Keratinocyte (primary cell): ENCODE measurements around the gene PTPA. TPM values are rescaled to one million over a fixed set of nuclear protein-coding genes. Genes with fewer than 3 reads are reported as not detected.

Experiments used
- DNase-seq: peaks from one replicate; pipeline ENCODE4 v3.0.0-alpha.2; 2011; ENCODE audit warnings: low read depth, missing footprints, low spot score
- FAIRE-seq: peaks from 2 replicates; lab custom pipeline; 2011; peaks lifted over from hg19 to GRCh38; lab: Jason Lieb, UNC
- H2AFZ ChIP-seq: 2 replicates; pipeline ENCODE4 v1.6.0; 2012; ENCODE audit warnings: low read length, control low read depth, inconsistent platforms; ENCODE audit not compliant: control insufficient read depth
- H3K27ac ChIP-seq: 2 replicates; pipeline ENCODE4 v1.5.1; 2011; ENCODE audit warnings: low read length; ENCODE audit not compliant: control insufficient read depth, insufficient read depth
- H3K27me3 ChIP-seq: 3 replicates; pipeline ENCODE4 v1.6.0; 2011; ENCODE audit warnings: low read length; ENCODE audit not compliant: control insufficient read depth, insufficient read depth; ENCODE audit errors: extremely low read depth
- H3K36me3 ChIP-seq, 2 experiments: 2 replicates in 1 of 2; 3 replicates in 1 of 2; pipeline ENCODE4 v1.5.1; 2011; ENCODE audit warnings: low read length in 2 of 2, mild to moderate bottlenecking in 1 of 2; ENCODE audit not compliant: control insufficient read depth in 2 of 2, insufficient read depth in 2 of 2; ENCODE audit errors: extremely low read depth in 1 of 2
- H3K4me1 ChIP-seq: 3 replicates; pipeline ENCODE4 v1.5.1; 2011; ENCODE audit warnings: low read length; ENCODE audit not compliant: control insufficient read depth, insufficient read depth; ENCODE audit errors: extremely low read depth
- H3K4me2 ChIP-seq: 3 replicates; pipeline ENCODE4 v1.6.0; 2011; ENCODE audit warnings: low read depth, low read length; ENCODE audit not compliant: control insufficient read depth, insufficient read depth; ENCODE audit errors: extremely low read depth
- H3K4me3 ChIP-seq, 3 experiments: fragments of 200-600 bp in 1 of 3; sonication (generic) in 1 of 3; 2 replicates in 2 of 3; 3 replicates in 1 of 3; pipeline ENCODE4 v1.5.1; 2011 to 2016; ENCODE audit warnings: low read length in 3 of 3, mild to moderate bottlenecking in 3 of 3, control low read depth in 2 of 3, inconsistent platforms in 1 of 3, low read depth in 1 of 3, mixed read lengths in 1 of 3, mixed run types in 1 of 3, moderate library complexity in 1 of 3; ENCODE audit not compliant: control insufficient read depth in 2 of 3, insufficient read depth in 2 of 3; ENCODE audit errors: extremely low read depth in 1 of 3
- H3K79me2 ChIP-seq: 2 replicates; pipeline ENCODE4 v1.6.0; 2012; ENCODE audit warnings: low read length; ENCODE audit not compliant: control insufficient read depth, insufficient read depth
- H3K9ac ChIP-seq: 3 replicates; pipeline ENCODE4 v1.6.0; 2011; ENCODE audit warnings: low read length; ENCODE audit not compliant: control insufficient read depth, insufficient read depth; ENCODE audit errors: extremely low read depth
- H3K9me1 ChIP-seq: 3 replicates; pipeline ENCODE4 v1.6.0; 2011; ENCODE audit warnings: low read length; ENCODE audit not compliant: control insufficient read depth, insufficient read depth; ENCODE audit errors: extremely low read depth
- H3K9me3 ChIP-seq: 2 replicates; pipeline ENCODE4 v1.5.1; 2012; ENCODE audit warnings: low read depth, low read length; ENCODE audit not compliant: control insufficient read depth
- H4K20me1 ChIP-seq: 3 replicates; pipeline ENCODE4 v1.6.0; 2011; ENCODE audit warnings: low read length; ENCODE audit not compliant: control insufficient read depth, insufficient read depth; ENCODE audit errors: extremely low read depth
- EZH2 ChIP-seq: IDR thresholded peaks from one replicate; pipeline ENCODE4 v1.6.1; 2012; ENCODE audit warnings: inconsistent platforms, mild to moderate bottlenecking, low read length, moderate library complexity
- dilution Hi-C: fragments of 300-500 bp; cut with MboI; formaldehyde crosslinking; loops from one replicate; pipeline ENCODE4 v1.7.0; 2020; ENCODE audit warnings: low sequenced_read_pairs; ENCODE audit not compliant: extremely low pct_ligation_motif_present
- polyA plus RNA-seq, 5 experiments: library from polyadenylated mRNA; depleted of rRNA in 3 of 5; stranded (reverse) in 3 of 5; stranded (forward) in 1 of 5; unstranded in 1 of 5; fragments of >200 nt; gene quantifications; 1 replicate in 1 of 5; 2 replicates in 3 of 5; 3 replicates in 1 of 5; pipeline versions ENCODE4 v1.2.1 to v1.2.3, GENCODE V29; 2011 to 2012; ENCODE audit warnings: missing spikeins in 2 of 5, low read depth in 1 of 5, low replicate concordance in 1 of 5
- TF ChIP-seq, protein P1 (sequence below), 3 experiments: IDR thresholded peaks in 1 of 3; conservative IDR thresholded peaks in 1 of 3; optimal IDR thresholded peaks in 1 of 3; 2 replicates in 2 of 3; 3 replicates in 1 of 3; pipeline versions ENCODE3 to v1.5.1; 2011; ENCODE audit warnings: low read length in 3 of 3, mild to moderate bottlenecking in 3 of 3, moderate library complexity in 2 of 3, control low read depth in 1 of 3, inconsistent platforms in 1 of 3; ENCODE audit not compliant: insufficient read depth in 2 of 3; ENCODE audit errors: extremely low read depth in 1 of 3

Gene PTPA
- polyA plus RNA-seq, 1 donor (not counting 4 experiments of a cell fraction or from before 2014, with no cell fraction given) = 98.0 TPM

DNA sequence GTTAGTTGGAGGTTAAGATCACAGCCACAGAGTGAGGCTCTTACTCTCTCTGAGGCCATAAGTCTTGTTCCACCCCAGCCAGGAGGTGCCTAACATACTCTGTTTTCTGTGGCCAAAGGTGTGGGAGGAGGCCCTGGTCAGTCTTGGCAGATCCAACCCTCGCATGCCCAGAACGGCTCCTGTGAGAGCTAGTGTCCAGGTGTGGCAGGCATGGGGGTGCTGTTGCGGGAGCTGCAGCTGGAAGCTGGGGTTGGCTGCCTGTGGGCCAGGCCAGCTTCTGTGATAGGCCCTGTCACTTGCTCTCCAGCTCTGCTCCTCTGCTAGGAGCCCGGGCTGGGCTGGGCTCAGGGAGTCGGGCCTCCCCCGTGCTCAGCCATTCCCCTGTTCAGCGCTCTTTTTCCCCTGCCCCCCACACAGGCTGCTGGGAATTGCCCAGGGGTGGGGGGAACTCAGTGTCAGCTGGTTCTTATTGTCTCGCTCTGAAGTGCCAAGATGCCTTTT lies 35.3 kb downstream of the PTPA start:
- peaks cover 20 to 37% of the 10 kb centered on the region in 2 experiments for H3K36me3 ChIP-seq
- no peaks in the 10 kb centered on the region for H4K20me1 ChIP-seq
- H3K9me1 ChIP-seq = no peaks in the 10 kb centered on the region
- no peak for TF ChIP-seq EZH2
- TF ChIP-seq, protein P1, sequence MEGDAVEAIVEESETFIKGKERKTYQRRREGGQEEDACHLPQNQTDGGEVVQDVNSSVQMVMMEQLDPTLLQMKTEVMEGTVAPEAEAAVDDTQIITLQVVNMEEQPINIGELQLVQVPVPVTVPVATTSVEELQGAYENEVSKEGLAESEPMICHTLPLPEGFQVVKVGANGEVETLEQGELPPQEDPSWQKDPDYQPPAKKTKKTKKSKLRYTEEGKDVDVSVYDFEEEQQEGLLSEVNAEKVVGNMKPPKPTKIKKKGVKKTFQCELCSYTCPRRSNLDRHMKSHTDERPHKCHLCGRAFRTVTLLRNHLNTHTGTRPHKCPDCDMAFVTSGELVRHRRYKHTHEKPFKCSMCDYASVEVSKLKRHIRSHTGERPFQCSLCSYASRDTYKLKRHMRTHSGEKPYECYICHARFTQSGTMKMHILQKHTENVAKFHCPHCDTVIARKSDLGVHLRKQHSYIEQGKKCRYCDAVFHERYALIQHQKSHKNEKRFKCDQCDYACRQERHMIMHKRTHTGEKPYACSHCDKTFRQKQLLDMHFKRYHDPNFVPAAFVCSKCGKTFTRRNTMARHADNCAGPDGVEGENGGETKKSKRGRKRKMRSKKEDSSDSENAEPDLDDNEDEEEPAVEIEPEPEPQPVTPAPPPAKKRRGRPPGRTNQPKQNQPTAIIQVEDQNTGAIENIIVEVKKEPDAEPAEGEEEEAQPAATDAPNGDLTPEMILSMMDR (optimal IDR thresholded peaks at IDR 0.05 in 1 of 3, IDR thresholded peaks at IDR 0.05 in 1 of 3, conservative IDR thresholded peaks at IDR 0.05 in 1 of 3; ENCODE audit: extremely low read depth in 1 of 3, insufficient read depth in 2 of 3, low read length in 3 of 3) = no peak
- DNase-seq (no peak), FAIRE-seq (no peak)
- no peak overlapping the region for H2AFZ ChIP-seq
- H3K9ac ChIP-seq = no peak overlapping the region
- dilution Hi-C loops = no loop called here
- H3K27me3 ChIP-seq = no peaks in the 10 kb centered on the region
- H3K27ac ChIP-seq = no peak overlapping the region
- H3K9me3 ChIP-seq = no peaks in the 10 kb centered on the region
- no peak overlapping the region for H3K4me3 ChIP-seq
- H3K4me2 ChIP-seq = no peak overlapping the region
- H3K79me2 ChIP-seq = peaks cover 6% of the 10 kb centered on the region
- H3K4me1 ChIP-seq = peaks cover 20% of the 10 kb centered on the region

DNA sequence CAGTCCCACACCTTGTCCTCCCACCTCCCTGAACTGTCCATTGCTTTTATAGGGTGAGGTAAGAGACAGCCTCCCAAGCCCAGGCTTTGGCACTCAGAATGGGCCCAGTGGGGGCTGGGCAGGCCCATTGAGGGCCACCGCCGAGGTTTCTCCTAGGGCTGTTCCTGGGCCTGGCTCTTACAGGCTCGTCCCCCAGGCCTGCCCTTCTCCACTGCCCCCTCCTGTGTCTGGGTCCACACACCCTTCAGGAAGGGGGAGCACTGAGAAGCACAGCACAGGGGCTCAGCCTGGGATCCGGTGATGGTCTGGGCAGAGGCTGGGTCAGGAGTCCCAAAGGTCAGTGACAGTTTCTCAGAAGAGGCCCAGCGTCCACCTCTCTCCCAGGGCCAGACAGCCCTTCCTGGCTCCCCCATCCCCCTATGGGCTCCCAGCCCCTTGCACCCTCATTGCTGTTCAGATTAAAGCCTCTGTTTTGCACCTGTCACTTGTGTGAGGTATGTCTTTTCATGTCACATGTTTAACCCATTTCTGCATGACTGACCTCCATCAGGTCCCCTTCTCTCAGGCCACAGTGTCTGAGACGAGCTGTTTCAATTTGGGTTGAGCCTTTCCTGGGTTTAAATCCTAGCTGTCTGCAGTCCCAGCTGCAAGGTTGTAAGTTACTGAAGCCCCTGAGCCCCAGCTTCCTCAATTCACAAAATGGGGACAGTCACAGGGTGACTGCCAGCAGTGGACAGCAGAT lies 37.4 kb downstream of the PTPA start:
- Histone ChIP-seq H4K20me1 (no peaks in the 10 kb centered on the region), H3K27ac (no peak overlapping the region), H2AFZ (no peak overlapping the region), H3K4me3 (no peak overlapping the region), H3K9ac (no peak overlapping the region), H3K9me3 (no peaks in the 10 kb centered on the region), H3K27me3 (no peaks in the 10 kb centered on the region), H3K4me2 (no peak overlapping the region), H3K79me2 (no peaks in the 10 kb centered on the region), H3K4me1 (no peaks in the 10 kb centered on the region), H3K36me3 (peaks cover 15 to 25% of the 10 kb centered on the region in 2 experiments), H3K9me1 (no peaks in the 10 kb centered on the region)
- DNase-seq (no peak), FAIRE-seq (no peak)
- dilution Hi-C loops = no loop called here
- TF ChIP-seq EZH2 = no peak
- TF ChIP-seq, protein P1 (optimal IDR thresholded peaks at IDR 0.05 in 1 of 3, IDR thresholded peaks at IDR 0.05 in 1 of 3, conservative IDR thresholded peaks at IDR 0.05 in 1 of 3; ENCODE audit: extremely low read depth in 1 of 3, insufficient read depth in 2 of 3, low read length in 3 of 3) = no peak
